ENCODE results near the gene BAIAP2L1.
A peak's percentile ranks its signal among the peaks of the same experiment; 100 is the strongest.

BAIAP2L1 gene

DNA sequence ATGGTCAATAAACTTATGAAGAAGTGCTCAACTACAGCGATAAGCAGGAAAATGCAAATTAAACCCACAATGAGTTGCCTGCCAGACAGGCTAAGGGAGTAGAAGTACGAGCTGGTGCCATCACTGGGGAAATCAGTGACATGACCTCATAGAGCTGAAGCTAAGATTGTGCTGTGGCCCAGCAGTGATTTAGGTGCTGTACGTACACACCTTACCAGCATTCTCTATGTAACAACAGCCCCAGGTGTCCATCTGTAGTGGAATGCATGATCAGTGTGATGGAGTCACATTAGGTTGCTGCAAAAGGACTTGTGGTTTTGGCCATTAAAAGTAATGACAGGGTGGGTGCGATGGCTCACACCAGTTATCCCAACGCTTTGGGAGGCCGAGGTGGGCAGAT, 143.2 kb downstream of the BAIAP2L1 start:
- no peak for DNase-seq

DNA sequence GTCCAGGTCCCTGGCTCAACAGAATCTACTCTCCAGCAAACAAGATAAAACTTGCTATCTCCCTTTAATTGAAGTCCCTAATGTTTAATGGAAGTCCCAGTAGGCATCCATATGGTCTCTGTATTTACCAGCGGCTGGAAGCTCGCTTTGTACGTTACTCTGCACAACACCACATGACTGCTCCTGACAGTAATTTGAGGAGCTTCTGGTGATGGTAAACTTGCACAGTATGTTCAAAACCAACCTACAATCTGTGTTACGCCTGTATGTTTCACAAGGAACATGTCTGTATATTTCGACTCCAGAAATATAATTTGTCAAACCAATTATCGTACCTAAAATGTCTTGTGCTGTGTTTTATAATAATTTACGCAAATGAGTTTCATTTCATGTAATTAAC, 144.5 kb downstream of the BAIAP2L1 start:
- DNase-seq, result no peak

DNA sequence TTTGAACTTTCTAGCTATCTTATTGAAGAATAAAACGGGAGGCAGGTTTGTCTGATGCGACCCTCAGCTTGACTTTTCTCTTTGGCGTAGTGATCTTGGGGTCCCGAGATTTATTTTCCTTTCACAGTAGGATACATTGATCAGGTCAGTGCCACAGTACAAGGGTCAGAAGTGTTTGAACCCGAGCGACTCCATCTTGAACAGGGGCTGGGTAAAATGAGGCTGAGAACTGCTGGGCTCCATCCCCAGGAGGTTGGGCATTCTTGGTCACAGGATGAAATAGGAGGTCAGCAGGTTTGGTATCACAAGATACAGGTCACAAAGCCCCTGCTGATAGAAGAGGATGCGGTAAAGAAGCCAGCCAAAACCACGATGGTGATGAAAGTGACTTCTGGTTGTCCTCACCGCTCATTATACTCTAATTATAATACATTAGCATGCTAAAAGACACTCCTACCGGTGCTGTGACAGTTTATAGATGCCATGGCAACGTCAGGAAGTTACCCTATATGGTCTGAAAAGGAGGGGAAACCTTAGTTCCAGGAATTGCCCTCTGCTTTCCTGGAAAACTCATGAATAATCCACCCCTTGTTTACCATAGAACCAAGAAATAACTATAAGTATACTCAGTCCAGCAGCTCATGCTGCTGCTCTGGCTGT, 145.8 kb downstream of the BAIAP2L1 start:
- peak in 1 of 2 experiments; percentile 6 for DNase-seq

DNA sequence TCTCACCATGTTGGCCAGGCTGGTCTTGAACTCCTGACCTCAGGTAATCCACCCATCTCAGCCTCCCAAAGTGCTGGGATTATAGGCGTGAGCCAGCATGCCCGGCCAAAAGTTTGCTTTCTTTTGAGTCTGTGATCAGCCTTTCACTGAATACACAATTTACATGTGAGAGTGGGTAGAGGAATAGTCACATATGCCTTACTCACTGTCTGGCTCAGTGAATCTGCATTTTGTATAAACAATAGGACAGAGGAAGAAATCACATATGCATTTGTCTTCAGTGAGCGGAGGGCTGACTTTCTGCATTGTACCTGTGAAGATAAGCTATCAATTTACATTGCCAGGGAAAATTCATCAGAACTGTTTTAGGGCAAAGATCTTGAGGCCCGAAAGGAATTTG, 146.4 kb downstream of the BAIAP2L1 start:
- DNase-seq, result no peak

DNA sequence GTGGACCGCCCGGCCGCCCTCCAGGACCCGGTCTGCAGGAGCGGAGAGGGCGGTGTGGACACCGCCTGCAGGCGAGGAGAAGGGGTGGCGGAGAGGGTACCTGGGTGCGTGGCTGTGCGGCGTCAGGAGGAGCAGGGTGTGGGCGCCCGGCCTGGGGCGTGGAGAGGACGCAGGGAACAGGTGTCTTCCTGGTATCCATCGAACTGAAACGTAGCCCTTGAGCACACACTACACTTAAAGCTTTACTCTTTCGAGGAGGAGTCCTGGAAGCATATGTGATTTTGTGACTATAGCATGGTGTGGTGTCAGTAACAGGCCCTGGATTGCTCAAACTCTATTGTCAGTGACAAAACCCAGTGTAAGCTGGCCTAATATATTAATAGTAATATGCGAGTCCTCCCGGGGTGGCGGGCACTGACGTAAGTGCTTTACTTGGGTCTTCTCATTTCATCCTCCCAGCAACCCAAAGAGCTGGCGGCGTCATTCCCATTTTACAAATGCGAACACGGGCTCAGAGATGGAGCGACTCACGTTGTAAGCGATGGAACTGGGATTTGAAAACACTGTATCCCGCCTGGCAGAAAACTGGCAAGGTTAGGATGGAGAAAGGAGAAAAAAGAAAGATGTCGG, 148.3 kb downstream of the BAIAP2L1 start:
- DNase-seq, result no peak

DNA sequence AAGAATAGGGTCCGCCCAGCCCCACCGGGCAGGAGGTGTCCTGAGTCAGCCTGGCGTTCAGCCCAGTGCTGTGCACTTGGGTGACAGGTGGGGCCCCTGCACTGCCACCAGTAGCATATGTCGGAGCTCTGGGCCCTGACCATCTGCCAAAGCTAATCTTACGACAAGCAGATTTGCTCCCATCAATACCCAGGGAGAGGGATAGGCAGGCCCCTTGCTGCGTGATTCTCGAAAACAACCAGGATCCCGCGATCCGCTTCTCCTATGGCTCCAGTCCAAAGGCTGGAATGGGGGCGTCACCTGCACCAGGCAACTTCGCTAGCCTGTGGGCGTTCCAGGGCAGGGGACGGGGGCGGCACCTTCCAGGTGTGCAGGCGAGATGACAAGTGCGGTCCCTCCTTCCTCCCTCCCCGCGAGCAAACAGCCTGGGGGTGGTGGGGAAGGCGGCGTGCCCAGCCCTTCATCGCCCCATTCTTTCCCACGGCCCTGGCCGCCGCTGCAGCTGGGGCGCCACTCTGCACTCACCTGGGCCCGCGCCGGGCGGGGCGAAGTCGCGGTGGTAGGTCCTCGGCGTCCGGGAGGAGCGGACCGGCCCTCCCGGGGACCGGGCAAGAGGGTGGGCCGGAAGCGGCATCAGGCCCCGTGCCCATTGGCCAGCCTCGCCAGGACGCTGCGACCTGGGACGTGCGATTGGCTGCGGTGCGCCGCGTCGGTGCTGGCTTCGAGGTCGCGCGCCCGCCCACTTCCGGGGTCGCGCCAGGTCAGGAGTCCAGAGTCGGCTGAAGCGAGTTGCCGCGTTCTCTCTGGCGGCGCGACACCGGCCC, 149.1 kb downstream of the BAIAP2L1 start, which contains the start of gene TECPR1:
Gene TECPR1 (minus strand): TSS at position 632 of the 824 bp plus-strand sequence. CDS start 6,086 bp downstream, outside the sequence.
- DNase-seq, result peak; percentile 86 to 91

DNA sequence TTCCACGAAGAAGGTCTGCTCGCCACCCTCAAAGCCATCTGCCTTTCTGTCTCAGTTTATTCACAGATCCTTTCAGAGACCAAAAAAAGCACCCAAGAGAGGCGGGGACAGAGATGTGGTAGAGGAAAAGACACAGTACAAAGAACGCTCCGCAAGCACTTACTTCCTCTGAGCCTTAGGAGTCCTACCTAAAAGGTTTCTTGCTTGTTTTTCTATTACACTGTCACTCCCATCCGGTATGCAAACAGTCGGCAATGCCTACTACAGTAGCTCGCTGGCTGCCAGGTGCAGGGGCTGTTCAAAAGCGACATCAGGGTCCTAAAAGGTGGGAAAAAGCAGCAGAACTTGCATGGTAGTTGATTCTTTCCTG, 149.7 kb downstream of the BAIAP2L1 start:
- DNase-seq, result peak in 1 of 2 experiments; percentile 12

DNA sequence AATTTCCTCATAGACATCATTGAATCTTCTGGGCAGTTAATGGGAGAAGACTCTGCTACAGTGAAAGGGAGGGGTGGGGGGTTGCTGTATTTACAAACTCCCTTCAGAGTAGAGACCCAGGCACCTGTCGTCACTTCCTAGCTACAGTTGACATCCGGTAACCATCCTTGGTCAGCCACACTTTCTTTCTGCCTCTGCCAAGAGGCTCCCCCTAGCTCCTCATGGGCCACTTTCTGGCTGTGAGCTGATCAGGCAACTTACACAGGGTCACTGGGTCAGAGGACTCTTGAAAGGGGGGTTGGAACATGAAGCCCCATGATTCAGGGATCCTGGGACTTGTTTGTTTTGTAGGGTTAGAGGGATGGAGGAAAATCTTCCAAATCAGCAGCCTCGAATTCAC, 150.1 kb downstream of the BAIAP2L1 start:
- DNase-seq, result peak; percentile 36 to 48

DNA sequence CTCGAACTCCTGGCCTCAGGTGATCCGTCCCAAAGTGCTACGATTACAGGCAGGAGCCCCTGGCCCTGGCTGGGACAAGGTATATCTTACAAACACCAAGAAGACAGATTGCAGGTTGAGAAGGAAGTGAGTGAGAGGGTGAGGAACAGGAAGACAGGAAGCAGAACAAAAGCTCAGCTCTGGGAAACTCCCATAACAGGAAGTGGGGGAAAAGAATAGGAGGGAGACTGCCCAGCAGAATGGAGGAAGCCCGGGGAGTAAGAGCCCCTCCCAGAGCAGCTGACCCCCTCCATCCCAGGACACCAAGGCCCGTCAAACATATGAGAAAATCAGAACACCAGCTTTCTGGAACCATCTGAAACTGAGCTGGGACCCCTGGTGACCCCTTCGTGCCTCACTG, 151.8 kb downstream of the BAIAP2L1 start:
- no peak for DNase-seq

DNA sequence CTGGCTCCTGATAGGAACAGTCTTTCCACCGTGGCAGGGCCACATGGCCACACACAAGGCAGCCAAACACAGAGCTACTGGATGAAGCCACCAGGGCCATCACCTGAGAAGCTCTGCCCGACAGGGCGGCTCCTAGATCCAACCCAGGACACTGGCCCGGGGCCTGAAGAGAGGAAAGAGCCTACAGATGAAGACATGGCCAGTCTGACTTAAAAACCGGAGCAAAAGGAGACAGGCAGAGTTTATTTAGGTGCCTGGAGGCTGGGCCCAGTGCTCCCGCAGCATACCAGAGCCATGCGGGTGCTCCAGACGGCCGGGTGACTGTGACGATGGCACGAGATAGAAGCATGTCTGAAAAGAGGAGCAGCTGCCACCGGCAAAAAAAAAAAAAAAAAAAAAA, 152.7 kb downstream of the BAIAP2L1 start:
- DNase-seq, result no peak

DNA sequence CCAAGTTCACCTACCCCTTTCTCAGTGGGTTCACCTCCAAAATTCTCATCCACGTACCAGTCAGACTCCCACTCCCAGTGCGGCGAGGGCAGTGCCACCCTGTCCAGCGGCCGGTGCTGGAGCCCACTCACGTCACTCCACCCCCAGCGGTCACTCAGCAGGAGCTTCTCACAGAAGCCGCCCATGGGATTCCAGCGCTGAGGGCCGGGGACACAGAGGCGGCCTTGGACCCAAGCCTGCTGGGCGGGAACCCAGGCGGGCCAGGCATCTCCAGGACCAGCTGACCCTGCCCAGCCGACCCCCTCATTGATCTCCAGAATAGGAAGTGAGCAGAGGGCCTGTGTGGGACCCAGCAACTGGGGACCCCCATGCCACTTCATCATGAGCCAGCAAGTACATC, 156.0 kb downstream of the BAIAP2L1 start:
- no peak for DNase-seq

DNA sequence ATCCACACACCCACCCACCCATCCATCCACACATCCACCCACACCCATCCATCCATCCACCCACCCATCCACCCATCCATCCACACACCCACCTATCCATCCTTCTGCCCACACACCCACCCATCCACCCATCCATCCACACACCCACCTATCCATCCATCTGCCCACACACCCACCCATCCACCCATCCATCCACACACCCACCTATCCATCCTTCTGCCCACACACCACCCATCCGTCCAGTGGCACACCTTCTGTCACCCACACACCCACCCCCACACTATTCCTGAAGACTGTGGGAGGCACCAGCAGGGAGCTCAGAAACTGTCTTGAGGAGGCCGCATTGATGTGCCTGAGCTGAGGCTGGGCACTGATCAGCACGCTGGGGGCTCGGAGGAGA, 158.0 kb downstream of the BAIAP2L1 start:
- no peak for DNase-seq

DNA sequence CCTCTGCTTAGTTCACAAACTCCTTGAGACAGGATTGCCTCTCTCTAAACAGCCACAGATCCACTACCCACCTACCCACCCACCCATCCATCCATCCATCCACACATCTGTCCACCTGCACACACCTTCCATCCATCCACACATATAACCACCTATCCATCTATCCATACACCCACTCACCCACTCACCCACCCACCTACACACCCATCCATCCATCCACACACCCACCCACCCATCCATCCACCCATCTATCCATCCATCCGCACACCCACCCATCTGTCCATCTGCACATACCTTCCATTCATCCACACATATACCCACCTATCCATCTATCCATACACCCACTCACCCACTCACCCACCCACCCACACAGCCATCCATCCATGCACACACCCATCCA, 158.5 kb downstream of the BAIAP2L1 start:
- no peak for DNase-seq

DNA sequence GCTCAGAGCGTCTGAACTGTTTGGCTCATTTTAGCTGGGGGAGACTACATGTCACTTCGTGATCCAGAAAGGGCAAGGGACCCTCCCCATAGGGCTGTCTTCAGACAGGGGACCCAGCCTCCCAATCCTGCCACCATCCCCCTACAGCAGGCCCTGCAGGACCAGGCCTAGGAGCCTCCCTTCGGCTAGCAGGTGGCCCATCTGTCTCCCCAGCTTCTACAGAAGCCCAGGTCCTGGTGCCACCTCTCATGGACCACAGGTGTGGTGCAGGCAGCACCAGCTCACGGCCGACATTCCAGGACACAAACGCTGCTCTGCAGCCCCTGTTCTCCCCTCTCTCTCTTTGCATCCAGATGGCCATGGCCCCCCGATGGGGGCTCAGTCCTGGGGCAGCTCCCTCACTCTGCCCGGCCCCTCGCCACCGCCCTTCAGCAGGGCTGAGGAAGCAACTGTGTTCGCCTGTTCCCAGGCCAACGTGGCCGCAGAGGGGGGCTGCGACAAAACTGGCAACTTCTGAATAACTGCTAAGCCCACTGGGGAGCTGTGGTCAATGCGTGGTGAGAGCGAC, 159.1 kb downstream of the BAIAP2L1 start:
- DNase-seq, result no peak
